HEK293T (cell line): ENCODE measurements around the gene KCNE1.

Source experiments
- CTCF ChIA-PET: fragments of 350-600 bp; formaldehyde crosslinking; extraction: SDS; loops from one replicate; lab custom pipeline; 2021; ENCODE audit warnings: antibody characterized with exemption, inconsistent platforms; lab: Yijun Ruan, JAX
- POLR2A ChIA-PET: fragments of 350-600 bp; formaldehyde crosslinking; extraction: SDS; loops from one replicate; lab custom pipeline; 2020; ENCODE audit warnings: antibody characterized with exemption, inconsistent platforms; lab: Yijun Ruan, JAX
- DNase-seq: peaks from one replicate; pipeline ENCODE4 v3.0.0; 2012; ENCODE audit warnings: mixed read lengths; ENCODE audit errors: extremely low spot score
- ARNT ChIP-seq: fragments of 450-650 bp; IDR thresholded peaks from 2 replicates; pipeline ENCODE4 v1.6.1; 2017; ENCODE audit warnings: mild to moderate bottlenecking
- BHLHE40 ChIP-seq: fragments of 450-650 bp; IDR thresholded peaks from 2 replicates; pipeline ENCODE4 v1.6.1; 2016; ENCODE audit warnings: mild to moderate bottlenecking, moderate library complexity, borderline replicate concordance
- CTBP1 ChIP-seq: fragments of 450-650 bp; IDR thresholded peaks from 2 replicates; pipeline ENCODE4 v1.6.1; 2016; ENCODE audit warnings: borderline replicate concordance
- ELF4 ChIP-seq: fragments of 450-650 bp; IDR thresholded peaks from 2 replicates; pipeline ENCODE4 v1.6.1; 2017; ENCODE audit warnings: antibody characterized with exemption
- FOXA1 ChIP-seq: fragments of 450-650 bp; IDR thresholded peaks from 2 replicates; pipeline ENCODE4 v1.6.1; 2016; ENCODE audit warnings: mild to moderate bottlenecking
- FOXK2 ChIP-seq: fragments of 450-650 bp; IDR thresholded peaks from 2 replicates; pipeline ENCODE4 v1.6.1; 2016; ENCODE audit warnings: mild to moderate bottlenecking
- FOXM1 ChIP-seq: fragments of 450-650 bp; IDR thresholded peaks from 2 replicates; pipeline ENCODE4 v1.6.1; 2017; ENCODE audit warnings: mild to moderate bottlenecking, borderline replicate concordance
- HDGF ChIP-seq: fragments of 450-650 bp; IDR thresholded peaks from 2 replicates; pipeline ENCODE4 v1.6.1; 2017; ENCODE audit warnings: antibody characterized with exemption, borderline replicate concordance
- L3MBTL2 ChIP-seq: fragments of 450-650 bp; conservative IDR thresholded peaks from 2 replicates; pipeline ENCODE4 v1.6.1; 2016; ENCODE audit warnings: mild to moderate bottlenecking
- LEF1 ChIP-seq: fragments of 450-650 bp; IDR thresholded peaks from 2 replicates; pipeline ENCODE4 v1.6.1; 2017; ENCODE audit warnings: mild to moderate bottlenecking, borderline replicate concordance
- NFRKB ChIP-seq: fragments of 450-650 bp; IDR thresholded peaks from 2 replicates; pipeline ENCODE4 v1.6.1; 2016; ENCODE audit warnings: mild to moderate bottlenecking, moderate library complexity
- PKNOX1 ChIP-seq: fragments of 450-650 bp; IDR thresholded peaks from 2 replicates; pipeline ENCODE4 v1.6.1; 2016
- SP1 ChIP-seq: fragments of 450-650 bp; IDR thresholded peaks from 2 replicates; pipeline ENCODE4 v1.6.1; 2017
- SUZ12 ChIP-seq: fragments of 450-650 bp; IDR thresholded peaks from 2 replicates; pipeline ENCODE4 v1.6.1; 2016; ENCODE audit warnings: mild to moderate bottlenecking
- TARDBP ChIP-seq: fragments of 450-650 bp; IDR thresholded peaks from 2 replicates; pipeline ENCODE4 v1.6.1; 2016
- ZNF384 ChIP-seq: fragments of 450-650 bp; IDR thresholded peaks from 2 replicates; pipeline ENCODE4 v1.6.1; 2016

Gene KCNE1

GRCh38 chr21:34546542-34546941 is 34.5 kb upstream of the KCNE1 start:
- ChIA-PET CTCF (no interaction called here), POLR2A (no interaction called here)
- TF ChIP-seq FOXM1 (no peak), NFRKB (no peak), ELF4 (no peak), SP1 (no peak), ARNT (no peak), CTBP1 (no peak), BHLHE40 (no peak), LEF1 (no peak), HDGF (no peak), ZNF384 (no peak), PKNOX1 (no peak), FOXK2 (no peak), L3MBTL2 (no peak), TARDBP (no peak), SUZ12 (no peak), FOXA1 (no peak)

GRCh38 chr21:34545079-34545884 is 33.3 kb upstream of the KCNE1 start:
- ChIA-PET CTCF (no interaction called here), POLR2A (no interaction called here)
- no peak for TF ChIP-seq ELF4
- no peak for DNase-seq

More at GRCh38 chr21:34546542-34546941, 34.5 kb upstream of the KCNE1 start:
- DNase-seq = no peak

GRCh38 chr21:34544032-34544496 is 32.1 kb upstream of the KCNE1 start:
- POLR2A ChIA-PET = no interaction called here

GRCh38 chr21:34543017-34543416 is 31.0 kb upstream of the KCNE1 start:
- POLR2A ChIA-PET = no interaction called here
- CTCF ChIA-PET = interaction anchor here (0.6 to 2.0 kb wide), 2 partner anchors 32 to 718 kb away, joined by 4 to 9 read pairs; no protein-coding TSS in a partner anchor
- TF ChIP-seq PKNOX1 = no peak
- no peak for TF ChIP-seq ELF4
- no peak for TF ChIP-seq HDGF
- no peak for TF ChIP-seq FOXA1
- TF ChIP-seq CTBP1 = no peak
- TF ChIP-seq FOXM1 = no peak
- TF ChIP-seq ZNF384 = no peak
- TF ChIP-seq L3MBTL2 = no peak
- TF ChIP-seq BHLHE40 = no peak
- TF ChIP-seq NFRKB = no peak
- TF ChIP-seq SP1 = no peak
- TF ChIP-seq SUZ12 = no peak
- TF ChIP-seq FOXK2 = no peak
- TF ChIP-seq LEF1 = no peak
- no peak for DNase-seq

More at GRCh38 chr21:34544032-34544496, 32.1 kb upstream of the KCNE1 start:
- CTCF ChIA-PET = interaction anchor here (0.5 to 2.0 kb wide), 4 partner anchors 26 to 446 kb away, joined by 3 to 9 read pairs (median 4); no protein-coding TSS in a partner anchor
- peak; percentile 83 for DNase-seq
- TF ChIP-seq FOXA1 (no peak), FOXM1 (no peak), L3MBTL2 (no peak), BHLHE40 (no peak), LEF1 (no peak), TARDBP (no peak), ELF4 (no peak), ARNT (no peak), CTBP1 (no peak), SP1 (no peak), ZNF384 (no peak), NFRKB (no peak), HDGF (no peak), SUZ12 (no peak), PKNOX1 (no peak), FOXK2 (no peak)

GRCh38 chr21:34540206-34540605 is 28.2 kb upstream of the KCNE1 start:
- DNase-seq = no peak
- TF ChIP-seq ZNF384 (no peak), ELF4 (no peak), PKNOX1 (no peak), LEF1 (no peak), SUZ12 (no peak), SP1 (no peak), FOXK2 (no peak), L3MBTL2 (no peak), NFRKB (no peak)
- CTCF ChIA-PET = no interaction called here
- POLR2A ChIA-PET = no interaction called here
